Prostate gland (tissue), 2 donors: ENCODE data around the gene TSPAN12. TPM values are rescaled to one million over a fixed set of nuclear protein-coding genes. Genes with fewer than 3 reads are reported as not detected.

Experiments used
- DNase-seq: peaks from one replicate; pipeline ENCODE4 v3.0.0-alpha.2; 2019; ENCODE audit warnings: low spot score
- H3K27ac ChIP-seq, 2 donors: fragments of 200-600 bp; sonication (generic); 2 replicates each; pipeline ENCODE4 v1.5.1; 2017 to 2019
- H3K27me3 ChIP-seq: fragments of 200-600 bp; sonication (generic); replicated peaks from 2 replicates; pipeline ENCODE4 v1.5.1; 2019; ENCODE audit not compliant: insufficient read depth
- H3K36me3 ChIP-seq, 2 donors: fragments of 200-600 bp; sonication (generic); 1 replicate in 1 of 2; 2 replicates in 1 of 2; pipeline versions ENCODE4 v1.5.1 to v1.8.1; 2017 to 2019
- H3K4me1 ChIP-seq: fragments of 200-600 bp; sonication (generic); replicated peaks from 2 replicates; pipeline ENCODE4 v1.5.1; 2019
- H3K4me3 ChIP-seq, 2 donors: fragments of 200-600 bp; sonication (generic); 2 replicates each; pipeline ENCODE4 v1.5.1; 2017 to 2019
- H3K9me3 ChIP-seq: fragments of 200-600 bp; sonication (generic); 2 replicates; pipeline ENCODE4 v1.5.1; 2017
- POLR2A ChIP-seq: fragments of 450-650 bp; IDR thresholded peaks from one replicate; pipeline ENCODE4 v1.6.1; 2016; ENCODE audit warnings: antibody characterized with exemption, mild to moderate bottlenecking
- POLR2AphosphoS5 ChIP-seq: sonication (generic); formaldehyde crosslinking; IDR thresholded peaks from one replicate; pipeline ENCODE4 v1.6.1; 2017; ENCODE audit warnings: antibody characterized with exemption
- whole genome bisulfite sequencing: methylation state at CpG from one replicate; pipeline ENCODE4 v1.1.5; 2018; 5-methylcytosine and 5-hydroxymethylcytosine counted together
- intact Hi-C: fragments of 100-400 bp; cut with DNase I; formaldehyde crosslinking; loops from one replicate; pipeline ENCODE4 v1.14.2; 2022
- total RNA-seq, 2 donors: library from RNA; depleted of rRNA; stranded (reverse); fragments of >200 nt; gene quantifications; one replicate each; pipeline ENCODE4 v1.1.0, GENCODE V29; 2016
- TF ChIP-seq, protein P1 (sequence below), 4 experiments: fragments of 200-600 bp in 2 of 4; fragments of 450-650 bp in 2 of 4; sonication (generic) in 2 of 4; IDR thresholded peaks; 1 replicate in 3 of 4; 2 replicates in 1 of 4; pipeline ENCODE4 v1.5.1; 2016 to 2019; ENCODE audit warnings: antibody characterized with exemption in 4 of 4, mild to moderate bottlenecking in 2 of 4, moderate library complexity in 2 of 4

TSPAN12 gene
- total RNA-seq, 2 donors from 2014 or later, result 14.5 to 16.2 TPM

- Histone ChIP-seq H3K4me1 (no peaks in the 10 kb centered on the region), H3K36me3 (no peaks in the 10 kb centered on the region), H3K4me3 (no peak overlapping the region), H3K9me3 (no peaks in the 10 kb centered on the region), H3K27me3 (no peaks in the 10 kb centered on the region), H3K27ac (no peak overlapping the region)
- no peak for DNase-seq
- intact Hi-C loops, result no loop called here
- TF ChIP-seq POLR2A, result no peak
- TF ChIP-seq, protein P1, sequence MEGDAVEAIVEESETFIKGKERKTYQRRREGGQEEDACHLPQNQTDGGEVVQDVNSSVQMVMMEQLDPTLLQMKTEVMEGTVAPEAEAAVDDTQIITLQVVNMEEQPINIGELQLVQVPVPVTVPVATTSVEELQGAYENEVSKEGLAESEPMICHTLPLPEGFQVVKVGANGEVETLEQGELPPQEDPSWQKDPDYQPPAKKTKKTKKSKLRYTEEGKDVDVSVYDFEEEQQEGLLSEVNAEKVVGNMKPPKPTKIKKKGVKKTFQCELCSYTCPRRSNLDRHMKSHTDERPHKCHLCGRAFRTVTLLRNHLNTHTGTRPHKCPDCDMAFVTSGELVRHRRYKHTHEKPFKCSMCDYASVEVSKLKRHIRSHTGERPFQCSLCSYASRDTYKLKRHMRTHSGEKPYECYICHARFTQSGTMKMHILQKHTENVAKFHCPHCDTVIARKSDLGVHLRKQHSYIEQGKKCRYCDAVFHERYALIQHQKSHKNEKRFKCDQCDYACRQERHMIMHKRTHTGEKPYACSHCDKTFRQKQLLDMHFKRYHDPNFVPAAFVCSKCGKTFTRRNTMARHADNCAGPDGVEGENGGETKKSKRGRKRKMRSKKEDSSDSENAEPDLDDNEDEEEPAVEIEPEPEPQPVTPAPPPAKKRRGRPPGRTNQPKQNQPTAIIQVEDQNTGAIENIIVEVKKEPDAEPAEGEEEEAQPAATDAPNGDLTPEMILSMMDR (IDR thresholded peaks at IDR 0.05), result no peak
- TF ChIP-seq POLR2AphosphoS5, result no peak
- 100% methylated on average over 1 of the region's 1 CpG for WGBS
Measured at GRCh38 chr7:120836556-120837115, 21.3 kb downstream of the TSPAN12 start.

GRCh38 chr7:120834726-120835125, 23.2 kb downstream of the TSPAN12 start:
- intact Hi-C loops, result no loop called here
- H3K4me1 ChIP-seq, result no peaks in the 10 kb centered on the region
- WGBS, result 95% methylated on average over 2 of the region's 2 CpGs
- no peaks in the 10 kb centered on the region for H3K9me3 ChIP-seq
- TF ChIP-seq, protein P1 (IDR thresholded peaks at IDR 0.05), result no peak
- no peak for DNase-seq
- no peak overlapping the region for H3K4me3 ChIP-seq
- no peaks in the 10 kb centered on the region for H3K36me3 ChIP-seq
- no peaks in the 10 kb centered on the region for H3K27me3 ChIP-seq
- H3K27ac ChIP-seq, result no peak overlapping the region

DNA sequence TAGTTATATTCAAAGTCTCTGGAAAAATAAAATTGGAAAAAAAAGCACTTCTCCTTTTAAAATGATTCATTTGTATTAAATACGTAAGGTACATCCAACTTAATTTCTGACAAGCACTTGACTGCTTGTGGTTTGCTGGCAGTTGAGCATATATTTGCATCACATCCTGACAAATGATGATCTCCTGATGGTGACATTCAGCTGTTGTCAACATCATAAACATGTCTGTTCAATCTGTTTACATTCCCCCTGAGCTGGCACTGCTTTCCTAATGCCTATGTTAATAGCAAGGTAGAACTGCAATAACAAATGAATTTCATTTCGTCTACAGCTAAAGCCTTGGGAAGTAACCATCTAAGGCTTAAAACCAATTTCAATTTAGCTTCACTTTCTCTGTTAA, 24.4 kb downstream of the TSPAN12 start:
- DNase-seq, result no peak
- H3K9me3 ChIP-seq, result no peaks in the 10 kb centered on the region
- no peaks in the 10 kb centered on the region for H3K36me3 ChIP-seq
- TF ChIP-seq POLR2A, result no peak
- TF ChIP-seq, protein P1 (IDR thresholded peaks at IDR 0.05), result no peak
- no peak for TF ChIP-seq POLR2AphosphoS5
- H3K4me3 ChIP-seq, result no peak overlapping the region
- H3K27ac ChIP-seq, result no peak overlapping the region
- no peaks in the 10 kb centered on the region for H3K4me1 ChIP-seq
- no peaks in the 10 kb centered on the region for H3K27me3 ChIP-seq
- WGBS, result 54% methylated on average over 2 of the region's 2 CpGs
- intact Hi-C loops, result no loop called here

GRCh38 chr7:120832803-120833202, 25.1 kb downstream of the TSPAN12 start:
- DNase-seq, result no peak
- no peak overlapping the region for H3K4me3 ChIP-seq
- no peaks in the 10 kb centered on the region for H3K4me1 ChIP-seq
- H3K36me3 ChIP-seq, result no peaks in the 10 kb centered on the region
- intact Hi-C loops, result no loop called here
- H3K27ac ChIP-seq, result no peak overlapping the region
- TF ChIP-seq POLR2A (no peak), POLR2AphosphoS5 (no peak)
- TF ChIP-seq, protein P1 (IDR thresholded peaks at IDR 0.05), result no peak
- WGBS, result 94% methylated on average over 2 of the region's 2 CpGs
- no peaks in the 10 kb centered on the region for H3K9me3 ChIP-seq
- no peaks in the 10 kb centered on the region for H3K27me3 ChIP-seq

DNA sequence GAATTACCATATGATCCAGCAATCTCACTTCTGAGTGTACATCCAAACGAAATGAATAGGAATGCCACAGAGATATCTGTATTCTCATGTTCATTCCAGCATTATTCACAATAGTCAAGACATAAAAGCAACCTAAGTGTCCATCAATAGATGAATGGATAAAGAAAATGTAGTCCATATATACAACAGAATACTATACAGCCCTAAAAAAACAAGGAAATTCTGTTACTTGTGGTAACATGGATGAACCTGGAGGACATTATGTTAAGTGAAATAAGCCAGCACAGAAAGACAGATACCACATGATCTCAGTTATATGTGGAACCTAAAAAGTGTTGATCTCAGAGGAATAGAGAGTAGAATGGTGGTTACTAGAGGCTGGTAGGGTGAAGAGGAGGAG, 26.7 kb downstream of the TSPAN12 start:
- Histone ChIP-seq H3K27me3 (no peaks in the 10 kb centered on the region), H3K4me1 (no peaks in the 10 kb centered on the region), H3K9me3 (no peaks in the 10 kb centered on the region), H3K4me3 (no peak overlapping the region), H3K36me3 (no peaks in the 10 kb centered on the region), H3K27ac (no peak overlapping the region)
- intact Hi-C loops, result no loop called here
- WGBS, result 88% methylated on average over 1 of the region's 1 CpG
- TF ChIP-seq POLR2A, result no peak
- TF ChIP-seq, protein P1 (IDR thresholded peaks at IDR 0.05), result no peak
- TF ChIP-seq POLR2AphosphoS5, result no peak
- no peak for DNase-seq
